Smooth muscle cell (in vitro differentiated cells): ENCODE results near the gene DLG2. TPM values are rescaled to one million over a fixed set of nuclear protein-coding genes. Genes with fewer than 3 reads are reported as not detected.

ENCODE experiments used
- DNase-seq: peaks from one replicate; lab custom pipeline; 2025; ENCODE audit not compliant: unreplicated experiment; lab: John Stamatoyannopoulos, UW
- H2AFZ ChIP-seq: fragments of 200-600 bp; sonication (generic); 2 replicates; pipeline ENCODE4 v1.6.0; 2016; ENCODE audit warnings: antibody characterized with exemption, low read depth, mild to moderate bottlenecking
- H3F3A ChIP-seq: fragments of 200-600 bp; sonication (generic); 2 replicates; pipeline ENCODE4 v1.6.0; 2017; ENCODE audit warnings: antibody characterized with exemption, low read depth
- H3K27ac ChIP-seq: fragments of 200-600 bp; sonication (generic); 2 replicates; pipeline ENCODE4 v1.5.1; 2016; ENCODE audit warnings: low read depth, mild to moderate bottlenecking
- H3K27me3 ChIP-seq: fragments of 200-600 bp; sonication (generic); 2 replicates; pipeline ENCODE4 v1.6.1; 2016; ENCODE audit warnings: low read depth, mild to moderate bottlenecking
- H3K36me3 ChIP-seq: fragments of 200-600 bp; sonication (generic); 2 replicates; pipeline ENCODE4 v1.5.1; 2016; ENCODE audit warnings: low read depth
- H3K4me1 ChIP-seq: fragments of 200-600 bp; sonication (generic); 2 replicates; pipeline ENCODE4 v1.5.1; 2016; ENCODE audit warnings: low read depth
- H3K4me2 ChIP-seq: fragments of 200-600 bp; sonication (generic); 2 replicates; pipeline ENCODE4 v1.6.0; 2016; ENCODE audit warnings: mild to moderate bottlenecking
- H3K4me3 ChIP-seq: fragments of 200-600 bp; sonication (generic); 2 replicates; pipeline ENCODE4 v1.5.1; 2016; ENCODE audit warnings: mild to moderate bottlenecking
- H3K79me2 ChIP-seq: fragments of 200-600 bp; sonication (generic); 2 replicates; pipeline ENCODE4 v1.6.0; 2016; ENCODE audit warnings: low read depth, mild to moderate bottlenecking
- H3K9ac ChIP-seq: fragments of 200-600 bp; sonication (generic); 2 replicates; pipeline ENCODE4 v1.6.0; 2016; ENCODE audit warnings: low read depth
- H3K9me3 ChIP-seq: fragments of 200-600 bp; sonication (generic); replicated peaks from 2 replicates; pipeline ENCODE4 v1.5.1; 2016; ENCODE audit warnings: low read depth
- H4K20me1 ChIP-seq: fragments of 200-600 bp; sonication (generic); 2 replicates; pipeline ENCODE4 v1.6.0; 2016; ENCODE audit warnings: low read depth
- WGBS: methylation state at CpG from one replicate; pipeline ENCODE4 v1.1.7; 2016; ENCODE audit warnings: low lambda C conversion rate; 5-methylcytosine and 5-hydroxymethylcytosine counted together
- polyA plus RNA-seq: library from polyadenylated mRNA; unstranded; fragments of >200 nt; fragmentation: Nextera tagmentation; extraction: Ambion mirVana; gene quantifications from 2 replicates; pipeline ENCODE4 v1.2.1, GENCODE V29; 2016
- total RNA-seq: library from RNA; depleted of rRNA; stranded (reverse); fragments of >200 nt; gene quantifications from 2 replicates; pipeline ENCODE4 v1.2.3, GENCODE V29; 2014
- TF ChIP-seq, protein P1 (sequence below): fragments of 200-600 bp; sonication (generic); IDR thresholded peaks from 2 replicates; pipeline ENCODE4 v1.5.1; 2017; ENCODE audit warnings: borderline replicate concordance, mild to moderate bottlenecking, antibody characterized with exemption; ENCODE audit not compliant: insufficient read depth, poor library complexity, severe bottlenecking

DLG2 gene
- total and polyA plus RNA-seq, 2 experiments from 2014 or later, result 0.74 to 1.1 TPM

- no peak for DNase-seq
- H3K27me3 ChIP-seq, result no peaks in the 10 kb centered on the region
- H3F3A ChIP-seq, result peaks cover 10% of the 10 kb centered on the region
- no peaks in the 10 kb centered on the region for H3K9me3 ChIP-seq
- peaks cover 17% of the 10 kb centered on the region for H3K4me1 ChIP-seq
- no peaks in the 10 kb centered on the region for H3K79me2 ChIP-seq
- no peak overlapping the region for H2AFZ ChIP-seq
- no peak overlapping the region for H3K27ac ChIP-seq
- no peak overlapping the region for H3K9ac ChIP-seq
- H4K20me1 ChIP-seq, result no peaks in the 10 kb centered on the region
- WGBS, result 80% methylated on average over 4 of the region's 4 CpGs
- TF ChIP-seq, protein P1, sequence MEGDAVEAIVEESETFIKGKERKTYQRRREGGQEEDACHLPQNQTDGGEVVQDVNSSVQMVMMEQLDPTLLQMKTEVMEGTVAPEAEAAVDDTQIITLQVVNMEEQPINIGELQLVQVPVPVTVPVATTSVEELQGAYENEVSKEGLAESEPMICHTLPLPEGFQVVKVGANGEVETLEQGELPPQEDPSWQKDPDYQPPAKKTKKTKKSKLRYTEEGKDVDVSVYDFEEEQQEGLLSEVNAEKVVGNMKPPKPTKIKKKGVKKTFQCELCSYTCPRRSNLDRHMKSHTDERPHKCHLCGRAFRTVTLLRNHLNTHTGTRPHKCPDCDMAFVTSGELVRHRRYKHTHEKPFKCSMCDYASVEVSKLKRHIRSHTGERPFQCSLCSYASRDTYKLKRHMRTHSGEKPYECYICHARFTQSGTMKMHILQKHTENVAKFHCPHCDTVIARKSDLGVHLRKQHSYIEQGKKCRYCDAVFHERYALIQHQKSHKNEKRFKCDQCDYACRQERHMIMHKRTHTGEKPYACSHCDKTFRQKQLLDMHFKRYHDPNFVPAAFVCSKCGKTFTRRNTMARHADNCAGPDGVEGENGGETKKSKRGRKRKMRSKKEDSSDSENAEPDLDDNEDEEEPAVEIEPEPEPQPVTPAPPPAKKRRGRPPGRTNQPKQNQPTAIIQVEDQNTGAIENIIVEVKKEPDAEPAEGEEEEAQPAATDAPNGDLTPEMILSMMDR, result no peak
- H3K4me3 ChIP-seq, result no peak overlapping the region
- no peaks in the 10 kb centered on the region for H3K36me3 ChIP-seq
- no peak overlapping the region for H3K4me2 ChIP-seq
These were observed 1904.6 kb downstream of the DLG2 start for GRCh38 chr11:83722392-83723119.

DNA sequence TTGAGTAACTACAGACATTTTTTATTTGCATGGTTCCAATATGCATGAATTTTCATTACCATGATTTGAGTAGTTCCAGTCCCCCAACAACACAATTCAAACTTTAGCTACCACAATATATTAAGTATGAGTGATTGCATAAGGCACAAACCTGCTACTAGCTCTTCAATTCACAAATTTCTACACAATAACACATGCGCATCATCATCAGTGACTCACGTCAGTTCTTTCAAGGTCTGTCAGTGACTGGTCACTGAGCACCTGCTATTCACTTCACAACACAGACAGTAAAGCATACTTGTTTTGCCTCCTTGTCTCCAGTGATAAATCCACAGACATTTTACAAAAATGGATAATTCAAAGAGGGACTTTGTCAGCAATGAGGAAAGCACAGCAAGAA is 1905.9 kb downstream of the DLG2 start:
- Histone ChIP-seq H3K4me2 (no peak overlapping the region), H4K20me1 (no peaks in the 10 kb centered on the region), H3K27ac (no peak overlapping the region), H3K79me2 (no peaks in the 10 kb centered on the region), H3K36me3 (no peaks in the 10 kb centered on the region), H3K27me3 (no peaks in the 10 kb centered on the region), H3K4me1 (peaks cover 17% of the 10 kb centered on the region), H3K9me3 (no peaks in the 10 kb centered on the region), H3K4me3 (no peak overlapping the region), H3K9ac (no peak overlapping the region), H2AFZ (no peak overlapping the region), H3F3A (peaks cover 10% of the 10 kb centered on the region)
- WGBS, result 92% methylated on average over 2 of the region's 2 CpGs
- DNase-seq, result no peak
- TF ChIP-seq, protein P1, result no peak

GRCh38 chr11:83720675-83721074 is 1906.5 kb downstream of the DLG2 start:
- Histone ChIP-seq H3K9ac (no peak overlapping the region), H3K4me2 (no peak overlapping the region), H3K79me2 (no peaks in the 10 kb centered on the region), H3K9me3 (no peaks in the 10 kb centered on the region), H3K27ac (no peak overlapping the region), H3K4me1 (peaks cover 17% of the 10 kb centered on the region), H3F3A (peaks cover 10% of the 10 kb centered on the region), H3K4me3 (no peak overlapping the region), H4K20me1 (no peaks in the 10 kb centered on the region), H3K36me3 (no peaks in the 10 kb centered on the region), H3K27me3 (no peaks in the 10 kb centered on the region), H2AFZ (no peak overlapping the region)
- TF ChIP-seq, protein P1, result no peak
- WGBS, result 46% methylated on average over 2 of the region's 2 CpGs
- DNase-seq, result no peak

DNA sequence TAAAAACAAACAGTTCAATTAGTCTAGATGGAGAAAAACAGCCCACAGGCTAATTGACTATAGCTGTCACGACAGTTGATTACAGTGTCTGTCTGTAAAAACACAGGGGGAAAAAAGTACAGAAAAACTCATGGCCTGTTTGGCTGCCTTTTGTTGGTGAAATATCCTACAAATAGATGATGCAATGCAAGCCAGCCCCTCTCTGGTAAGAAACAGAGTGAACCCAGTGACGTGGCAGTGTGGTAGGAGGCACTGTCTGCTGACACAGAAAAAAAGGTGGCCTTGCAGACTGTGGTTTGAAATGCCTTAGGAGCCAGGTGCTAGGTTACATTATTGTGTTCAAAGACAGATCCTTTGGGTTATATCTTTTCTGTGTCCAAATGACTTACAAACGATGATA is 1909.6 kb downstream of the DLG2 start:
- H3K9ac ChIP-seq, result peak overlapping the region; percentile 53
- no peak for DNase-seq
- H3K4me3 ChIP-seq, result no peak overlapping the region
- no peaks in the 10 kb centered on the region for H3K9me3 ChIP-seq
- peak overlapping the region; percentile 37 for H3K4me2 ChIP-seq
- peak overlapping the region; percentile 73 for H2AFZ ChIP-seq
- no peaks in the 10 kb centered on the region for H4K20me1 ChIP-seq
- TF ChIP-seq, protein P1, result no peak
- H3K27ac ChIP-seq, result peak overlapping the region; percentile 85
- peaks cover 4% of the 10 kb centered on the region for H3K4me1 ChIP-seq
- no peaks in the 10 kb centered on the region for H3K27me3 ChIP-seq
- 8% methylated on average over 3 of the region's 3 CpGs for WGBS
- H3K36me3 ChIP-seq, result no peaks in the 10 kb centered on the region
- peaks cover 5% of the 10 kb centered on the region for H3F3A ChIP-seq
- H3K79me2 ChIP-seq, result no peaks in the 10 kb centered on the region
